HepG2 (cell line): ENCODE results near the gene STK39.

Experiments used
- BRCA1 ChIP-seq: sonication (generic); formaldehyde crosslinking; IDR thresholded peaks from 2 replicates; pipeline ENCODE4 v1.4.0; 2020; ENCODE audit warnings: missing genetic modification reagents
- CTCF ChIP-seq: sonication (generic); formaldehyde crosslinking; IDR thresholded peaks from 2 replicates; pipeline ENCODE4 v1.5.0; 2020; ENCODE audit warnings: mild to moderate bottlenecking, missing genetic modification reagents, moderate library complexity
- ESRRA ChIP-seq: sonication (generic); formaldehyde crosslinking; IDR thresholded peaks from 2 replicates; pipeline ENCODE4 v1.5.1; 2020; ENCODE audit warnings: mild to moderate bottlenecking, low read depth, missing genetic modification reagents
- EZH2 ChIP-seq: conservative IDR thresholded peaks from 2 replicates; pipeline ENCODE4 v1.6.1; 2012; ENCODE audit warnings: mild to moderate bottlenecking, low read depth, low read length, moderate library complexity
- SCMH1 ChIP-seq: sonication (generic); formaldehyde crosslinking; IDR thresholded peaks from 2 replicates; pipeline ENCODE4 v1.9.0; 2021; ENCODE audit warnings: missing genetic modification reagents, mild to moderate bottlenecking, borderline replicate concordance
- SP1 ChIP-seq, 2 experiments: fragments of 450-650 bp in 1 of 2; sonication (generic) in 1 of 2; formaldehyde crosslinking in 1 of 2; IDR thresholded peaks; 2 replicates each; pipeline versions ENCODE4 v1.4.0 to v1.6.1; 2016 to 2020; ENCODE audit warnings: missing genetic modification reagents in 1 of 2
- SRF ChIP-seq: IDR thresholded peaks from 2 replicates; pipeline ENCODE4 v1.6.1; 2011; ENCODE audit warnings: mild to moderate bottlenecking, low read depth, low read length, moderate library complexity
- ZBTB33 ChIP-seq: sonication (generic); formaldehyde crosslinking; IDR thresholded peaks from 2 replicates; pipeline ENCODE4 v1.4.0; 2020; ENCODE audit warnings: missing genetic modification reagents
- ZNF138 ChIP-seq: sonication (generic); formaldehyde crosslinking; IDR thresholded peaks from 2 replicates; pipeline ENCODE4 v1.5.0; 2020; ENCODE audit warnings: mild to moderate bottlenecking, low read depth, missing genetic modification reagents
- ZNF776 ChIP-seq: sonication (generic); formaldehyde crosslinking; IDR thresholded peaks from 2 replicates; pipeline ENCODE4 v1.4.0; 2020; ENCODE audit warnings: mild to moderate bottlenecking, missing genetic modification reagents
- ZZZ3 ChIP-seq: sonication (generic); formaldehyde crosslinking; IDR thresholded peaks from 2 replicates; pipeline ENCODE4 v1.4.0; 2020; ENCODE audit warnings: missing genetic modification reagents, mild to moderate bottlenecking, borderline replicate concordance

GRCh38 chr2:168149150-168149974 is 98.0 kb downstream of the STK39 start:
- no peak for TF ChIP-seq SP1 (IDR thresholded peaks at IDR 0.05)
- TF ChIP-seq SP1 (CRISPR knock-in tag; IDR thresholded peaks at IDR 0.05), result no peak
- TF ChIP-seq ZNF776 (CRISPR knock-in tag), result no peak
- TF ChIP-seq BRCA1 (CRISPR knock-in tag), result no peak
- TF ChIP-seq ZBTB33, result no peak
- TF ChIP-seq SRF, result peak; percentile 73
- TF ChIP-seq ZNF138 (CRISPR knock-in tag), result no peak
- TF ChIP-seq SCMH1 (CRISPR knock-in tag), result no peak
- no peak for TF ChIP-seq ZZZ3 (CRISPR knock-in tag)
- no peak for TF ChIP-seq ESRRA (CRISPR knock-in tag)
- TF ChIP-seq CTCF (CRISPR knock-in tag), result no peak
- TF ChIP-seq EZH2, result no peak
